GM12878 (cell line): ENCODE data around the gene UMPS. TPM values are rescaled to one million over a fixed set of nuclear protein-coding genes. Genes with fewer than 3 reads are reported as not detected.
A peak's percentile ranks its signal among the peaks of the same experiment; 100 is the strongest.

Source experiments
- ATAC-seq: fragments of 200-7000 bp; cut with Tn5 transposase; 3 replicates; pipeline ENCODE4 v1.9.1; 2020; ENCODE audit warnings: mild to moderate bottlenecking, moderate library complexity
- BruUV-seq: library from RNA; stranded (reverse); fragments of 400-500 nt; replicated peaks from 2 replicates; lab custom pipeline; 2021; lab: Mats Ljungman, UMichigan
- CTCF ChIA-PET: fragments of 300-600 bp; sonication (Branson Sonifier 250); formaldehyde crosslinking; extraction: SDS; loops from one replicate; lab custom pipeline; 2021; ENCODE audit warnings: inconsistent platforms; lab: Yijun Ruan, JAX
- POLR2A ChIA-PET: fragments of 350-600 bp; formaldehyde crosslinking; extraction: SDS; loops from one replicate; lab custom pipeline; 2021; ENCODE audit warnings: inconsistent platforms; lab: Charles Lee
- RAD21 ChIA-PET: fragments of 300-600 bp; sonication (Branson Sonifier 250); formaldehyde crosslinking; loops from one replicate; lab custom pipeline; 2023; ENCODE audit warnings: antibody characterized with exemption; ENCODE audit not compliant: unreplicated experiment; lab: Charles Lee
- SMC1A ChIA-PET: fragments of 300-600 bp; sonication (Branson Sonifier 250); formaldehyde crosslinking; loops from one replicate; lab custom pipeline; 2023; ENCODE audit not compliant: unreplicated experiment, uncharacterized antibody; lab: Charles Lee
- DNase-seq: peaks from one replicate; pipeline ENCODE4 v3.0.0-alpha.2; 2011; ENCODE audit warnings: low read depth, low spot score
- FAIRE-seq: peaks from 3 replicates; lab custom pipeline; 2011; peaks lifted over from hg19 to GRCh38; lab: Jason Lieb, UNC
- H2AFZ ChIP-seq: 2 replicates; pipeline ENCODE4 v1.6.0; 2011; ENCODE audit warnings: low read depth, low read length, control low read depth; ENCODE audit not compliant: control insufficient read depth
- H3K27ac ChIP-seq: 2 replicates; pipeline ENCODE4 v1.5.1; 2011; ENCODE audit warnings: control low read depth; ENCODE audit not compliant: control insufficient read depth, insufficient read depth
- H3K27me3 ChIP-seq, 2 experiments: replicated peaks in 1 of 2; 2 replicates each; pipeline versions ENCODE4 v1.6.0 to v1.6.1; 2011; ENCODE audit warnings: low read length in 1 of 2; ENCODE audit not compliant: control insufficient read depth in 2 of 2, insufficient read depth in 2 of 2
- H3K36me3 ChIP-seq, 2 experiments: 2 replicates each; pipeline ENCODE4 v1.5.1; 2011; ENCODE audit warnings: low read length in 1 of 2; ENCODE audit not compliant: control insufficient read depth in 2 of 2, insufficient read depth in 2 of 2
- H3K4me1 ChIP-seq: 2 replicates; pipeline ENCODE4 v1.6.1; 2011; ENCODE audit warnings: mild to moderate bottlenecking, low read length, moderate library complexity, mixed read lengths; ENCODE audit not compliant: control insufficient read depth, insufficient read depth
- H3K4me2 ChIP-seq: 2 replicates; pipeline ENCODE4 v1.6.0; 2011; ENCODE audit warnings: control low read depth; ENCODE audit not compliant: control insufficient read depth, insufficient read depth
- H3K4me3 ChIP-seq: fragments of 200-600 bp; sonication (generic); 2 replicates; pipeline ENCODE4 v1.5.1; 2016
- H3K79me2 ChIP-seq: 2 replicates; pipeline ENCODE4 v1.6.0; 2011; ENCODE audit warnings: low read length; ENCODE audit not compliant: control insufficient read depth, insufficient read depth
- H3K9ac ChIP-seq: 2 replicates; pipeline ENCODE4 v1.8.0; 2011; ENCODE audit warnings: low read length, control low read depth, mixed read lengths; ENCODE audit not compliant: control insufficient read depth, insufficient read depth
- H3K9me3 ChIP-seq: replicated peaks from 3 replicates; pipeline ENCODE4 v1.5.1; 2011; ENCODE audit warnings: mild to moderate bottlenecking, low read length; ENCODE audit not compliant: control insufficient read depth, insufficient read depth
- H4K20me1 ChIP-seq: 2 replicates; pipeline ENCODE4 v1.6.0; 2011; ENCODE audit not compliant: control insufficient read depth, insufficient read depth
- ATF3 ChIP-seq: IDR thresholded peaks from 2 replicates; pipeline ENCODE4 v1.6.1; 2011; ENCODE audit warnings: low read depth, mild to moderate bottlenecking, low read length, moderate library complexity, borderline replicate concordance; ENCODE audit errors: extremely low read depth
- CTCF ChIP-seq, 3 experiments: IDR thresholded peaks in 2 of 3; conservative IDR thresholded peaks in 1 of 3; 2 replicates each; pipeline ENCODE4 v1.5.1; 2011; ENCODE audit warnings: low read depth in 3 of 3, low read length in 3 of 3, mild to moderate bottlenecking in 3 of 3, control low read depth in 2 of 3, moderate library complexity in 2 of 3, inconsistent platforms in 1 of 3, mixed read lengths in 1 of 3; ENCODE audit not compliant: control insufficient read depth in 2 of 3, insufficient read depth in 1 of 3; ENCODE audit errors: extremely low read depth in 1 of 3
- DPF2 ChIP-seq: fragments of 450-650 bp; IDR thresholded peaks from 2 replicates; pipeline ENCODE4 v1.6.1; 2017; ENCODE audit warnings: mild to moderate bottlenecking
- GABPA ChIP-seq: IDR thresholded peaks from 2 replicates; pipeline ENCODE4 v1.6.1; 2014; ENCODE audit warnings: antibody characterized with exemption, low read depth, mild to moderate bottlenecking, inconsistent platforms
- IRF4 ChIP-seq: IDR thresholded peaks from 2 replicates; pipeline ENCODE4 v1.6.1; 2011; ENCODE audit warnings: low read depth, low read length
- PBX3 ChIP-seq: IDR thresholded peaks from 2 replicates; pipeline ENCODE4 v1.6.1; 2011; ENCODE audit warnings: mild to moderate bottlenecking, low read depth, low read length, moderate library complexity; ENCODE audit not compliant: insufficient replicate concordance
- RELB ChIP-seq: fragments of 450-650 bp; IDR thresholded peaks from 2 replicates; pipeline ENCODE4 v1.6.1; 2017; ENCODE audit warnings: low read depth, mild to moderate bottlenecking, moderate library complexity
- STAT3 ChIP-seq: IDR thresholded peaks from 2 replicates; pipeline ENCODE4 v1.6.1; 2011; ENCODE audit warnings: low read depth, low read length, improper control_type of control experiment
- SUPT20H ChIP-seq: IDR thresholded peaks from 2 replicates; pipeline ENCODE4 v1.6.1; 2011; ENCODE audit warnings: low read depth, mild to moderate bottlenecking, low read length, moderate library complexity, borderline replicate concordance; ENCODE audit not compliant: control insufficient read depth
- WGBS: methylation state at CpG from one replicate; pipeline ENCODE4 v1.1.6; 2016; ENCODE audit warnings: low lambda C conversion rate; ENCODE audit not compliant: insufficient replicate concordance, insufficient coverage; ENCODE audit errors: missing lambda C conversion rate; 5-methylcytosine and 5-hydroxymethylcytosine counted together
- in situ Hi-C: fragments of 300-500 bp; cut with MboI; formaldehyde crosslinking; loops from 9 replicates; pipeline ENCODE4 v1.14.3; 2018; ENCODE audit warnings: mixed read lengths
- intact Hi-C: fragments of 100-400 bp; cut with micrococcal nuclease; formaldehyde crosslinking; loops from one replicate; pipeline ENCODE4 v1.14.2; 2022; ENCODE audit not compliant: unreplicated experiment
- polyA plus RNA-seq, 11 experiments: library from polyadenylated mRNA; depleted of rRNA in 4 of 11; unstranded in 6 of 11; stranded (reverse) in 5 of 11; fragments of >200 nt; fragmentation: Nextera tagmentation in 4 of 11; fragmentation: Illumina TruSeq in 1 of 11; extraction: Ambion mirVana in 4 of 11; extraction: Trizol in 1 of 11; gene quantifications; 1 replicate in 1 of 11; 2 replicates in 10 of 11; pipeline versions ENCODE4 v1.2.1 to v1.2.3, GENCODE V29; 2011 to 2016; ENCODE audit warnings: inconsistent platforms in 2 of 11, missing spikeins in 2 of 11, low read depth in 1 of 11
- total RNA-seq, 4 experiments: library from RNA; depleted of rRNA in 3 of 4; stranded (reverse); fragments of >200 nt in 3 of 4; fragmentation: Illumina TruSeq in 1 of 4; extraction: Trizol in 1 of 4; gene quantifications; 2 replicates each; pipeline versions ENCODE4 v1.2.1 to v1.2.3, GENCODE V29; 2013 to 2021

Gene UMPS
- total and polyA plus RNA-seq, 10 of the 15 experiments (the other 5 are each of a cell fraction or from before 2014, with no cell fraction given), result 30.6 to 82.8 (median 49.5) TPM

- no peak for TF ChIP-seq RELB
- no peaks in the 10 kb centered on the region for H3K4me1 ChIP-seq
- H4K20me1 ChIP-seq, result no peaks in the 10 kb centered on the region
- H3K9me3 ChIP-seq, result no peaks in the 10 kb centered on the region; the same call in 2 of the 3 replicates
- peaks cover 0 to 10% of the 10 kb centered on the region in 2 experiments; a peak in 2 of 4 replicates for H3K36me3 ChIP-seq
- no peak for FAIRE-seq
- ATAC-seq, result no peak
- ChIA-PET SMC1A (interaction anchor here (0.6 to 1.3 kb wide), 4 partner anchors 8 to 1750 kb away, joined by 3 to 4 read pairs (median 3); no protein-coding TSS in a partner anchor), RAD21 (interaction anchor here (0.6 kb wide), 1 partner anchor 165 kb away, joined by 3 read pairs; no protein-coding TSS in a partner anchor), CTCF (interaction anchor here (1.0 to 1.5 kb wide), 4 partner anchors 8 to 92 kb away, joined by 3 to 6 read pairs (median 4); no protein-coding TSS in a partner anchor), POLR2A (interaction anchor here (2.2 kb wide), 1 partner anchor 8 kb away, joined by 13 read pairs; no protein-coding TSS in a partner anchor)
- 97% methylated on average over 4 of the region's 4 CpGs for WGBS
- no peaks in the 10 kb centered on the region for H3K27me3 ChIP-seq
- H3K4me2 ChIP-seq, result peak overlapping the region; percentile 83
- peaks cover 40% of the 10 kb centered on the region for H3K79me2 ChIP-seq
- DNase-seq, result no peak
- no peak overlapping the region for H2AFZ ChIP-seq
- in situ Hi-C loops, result no loop called here
- intact Hi-C loops, result no loop called here
- no peak overlapping the region for H3K27ac ChIP-seq
- no TSS peak for BruUV-seq
- peak overlapping the region; percentile 93 for H3K4me3 ChIP-seq
- no peak overlapping the region for H3K9ac ChIP-seq
These were observed 1.5 kb downstream of the UMPS start for GRCh38 chr3:124731760-124732159.

GRCh38 chr3:124741027-124741426, 10.8 kb downstream of the UMPS start:
- BruUV-seq, result no TSS peak
- Histone ChIP-seq H2AFZ (no peak overlapping the region), H3K4me3 (no peak overlapping the region), H3K27ac (no peak overlapping the region), H3K4me1 (no peaks in the 10 kb centered on the region), H3K79me2 (no peaks in the 10 kb centered on the region), H3K36me3 (peaks cover 10 to 34% of the 10 kb centered on the region in 2 experiments), H3K9me3 (no peaks in the 10 kb centered on the region), H3K27me3 (no peaks in the 10 kb centered on the region), H3K4me2 (no peak overlapping the region), H3K9ac (no peak overlapping the region), H4K20me1 (no peaks in the 10 kb centered on the region)
- in situ Hi-C loops (no loop called here), intact Hi-C loops (no loop called here)
- CTCF ChIA-PET, result interaction anchor here (2.0 kb wide), 1 partner anchor 20 kb away, joined by 16 read pairs; no protein-coding TSS in a partner anchor
- SMC1A ChIA-PET, result interaction anchor here (1.6 kb wide), 1 partner anchor 161 kb away, joined by 4 read pairs; no protein-coding TSS in a partner anchor
- RAD21 ChIA-PET, result no interaction called here
- no peak for FAIRE-seq
- TF ChIP-seq IRF4 (no peak), ATF3 (no peak), GABPA (no peak), DPF2 (no peak), CTCF (IDR thresholded peaks at IDR 0.05 in 2 of 3, conservative IDR thresholded peaks at IDR 0.05 in 1 of 3; ENCODE audit: control insufficient read depth in 2 of 3, extremely low read depth in 1 of 3, insufficient read depth in 1 of 3, low read depth in 3 of 3, low read length in 3 of 3) (no peak), STAT3 (no peak), SUPT20H (no peak), PBX3 (no peak)
- POLR2A ChIA-PET, result interaction anchor here (2.7 kb wide), 1 partner anchor 10 kb away, joined by 13 read pairs; the partner anchor contains the start of gene UMPS
- no peak for ATAC-seq
- DNase-seq, result no peak
- 94% methylated on average over 6 of the region's 6 CpGs for WGBS
